Central memory CD8-positive, alpha-beta T cell (primary cell): ENCODE results near the gene RGS19.
"Not testable (repeated sequence)": the region's sequence is repeated elsewhere in the genome, so short reads cannot be mapped to it uniquely, and the experiment has no call there.

Source experiments
- ATAC-seq: fragments of 150-1000 bp; cut with Tn5 transposase; replicated peaks from 2 replicates; pipeline ENCODE4 v1.10.0; 2022; ENCODE audit warnings: mild to moderate bottlenecking, moderate FRiP score, moderate number of reproducible peaks; ENCODE audit not compliant: poor library complexity, severe bottlenecking; ENCODE audit errors: extremely low read depth
- DNase-seq, 2 donors: peaks; one replicate each; pipeline ENCODE4 v3.0.0; 2021; ENCODE audit warnings: low spot score in 2 of 2
- H3K27ac Mint-ChIP-seq: one replicate; pipeline ENCODE4 v1.8.0; 2022; ENCODE audit warnings: low read depth, mild to moderate bottlenecking, moderate library complexity, mixed read lengths
- H3K27me3 Mint-ChIP-seq: one replicate; pipeline ENCODE4 v1.8.0; 2022; ENCODE audit warnings: mixed read lengths
- H3K36me3 Mint-ChIP-seq: one replicate; pipeline ENCODE4 v1.8.0; 2022; ENCODE audit warnings: mild to moderate bottlenecking, moderate library complexity, mixed read lengths; ENCODE audit not compliant: insufficient read depth
- H3K4me1 Mint-ChIP-seq: one replicate; pipeline ENCODE4 v1.8.0; 2022; ENCODE audit warnings: mixed read lengths
- H3K4me3 Mint-ChIP-seq: one replicate; pipeline ENCODE4 v1.8.0; 2022; ENCODE audit warnings: mild to moderate bottlenecking, moderate library complexity, mixed read lengths
- H3K9me3 Mint-ChIP-seq: one replicate; pipeline ENCODE4 v1.8.0; 2022; ENCODE audit warnings: mixed read lengths

RGS19 gene

DNA sequence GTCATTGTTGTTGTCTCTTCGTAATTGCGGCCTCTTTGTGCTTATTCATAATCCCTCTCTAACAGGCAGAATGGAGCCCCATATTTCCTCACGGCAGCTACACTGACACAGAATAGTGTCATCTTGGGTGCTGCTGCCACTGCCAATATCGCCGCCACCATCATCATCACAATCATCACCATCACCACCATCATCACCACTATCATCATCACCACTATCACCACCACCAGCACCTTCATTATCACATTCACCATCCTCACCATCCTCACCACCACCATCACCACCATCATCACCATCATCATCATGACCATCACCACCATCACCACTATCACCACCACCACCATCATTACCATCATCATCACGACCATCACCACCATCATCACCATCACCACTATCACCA is 17.2 kb upstream of the RGS19 start:
- H3K9me3 Mint-ChIP-seq, result no peaks in the 10 kb centered on the region
- H3K36me3 Mint-ChIP-seq, result no peaks in the 10 kb centered on the region
- DNase-seq, result no peak
- no peak overlapping the region for H3K4me3 Mint-ChIP-seq
- ATAC-seq, result no peak
- peaks cover 7% of the 10 kb centered on the region for H3K27me3 Mint-ChIP-seq
- no peaks in the 10 kb centered on the region for H3K4me1 Mint-ChIP-seq
- no peak overlapping the region for H3K27ac Mint-ChIP-seq

DNA sequence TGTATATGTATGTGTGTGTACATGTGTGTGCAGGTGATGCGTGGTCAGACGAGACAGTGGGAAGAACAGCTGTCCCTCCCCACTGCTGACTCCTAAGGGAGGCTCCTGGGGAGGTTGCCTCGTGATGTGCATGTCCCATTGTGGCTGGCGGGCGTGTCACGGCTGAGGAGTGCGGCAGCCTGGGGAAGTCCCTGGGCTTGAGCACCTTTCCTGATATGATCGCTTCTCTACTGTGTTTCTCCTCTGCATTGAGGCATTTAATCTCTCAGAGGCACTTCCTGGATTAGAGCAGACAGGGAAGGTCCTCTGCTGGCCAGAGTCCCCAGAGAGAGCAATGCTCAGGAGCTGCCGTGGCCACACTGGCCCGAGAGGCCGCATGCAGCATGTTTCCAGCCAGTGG is 16.6 kb upstream of the RGS19 start:
- Mint-ChIP-seq H3K36me3 (no peaks in the 10 kb centered on the region), H3K4me3 (no peak overlapping the region), H3K27me3 (peaks cover under 1% of the 10 kb centered on the region), H3K4me1 (no peaks in the 10 kb centered on the region), H3K9me3 (no peaks in the 10 kb centered on the region), H3K27ac (no peak overlapping the region)
- DNase-seq, result no peak
- ATAC-seq, result no peak

DNA sequence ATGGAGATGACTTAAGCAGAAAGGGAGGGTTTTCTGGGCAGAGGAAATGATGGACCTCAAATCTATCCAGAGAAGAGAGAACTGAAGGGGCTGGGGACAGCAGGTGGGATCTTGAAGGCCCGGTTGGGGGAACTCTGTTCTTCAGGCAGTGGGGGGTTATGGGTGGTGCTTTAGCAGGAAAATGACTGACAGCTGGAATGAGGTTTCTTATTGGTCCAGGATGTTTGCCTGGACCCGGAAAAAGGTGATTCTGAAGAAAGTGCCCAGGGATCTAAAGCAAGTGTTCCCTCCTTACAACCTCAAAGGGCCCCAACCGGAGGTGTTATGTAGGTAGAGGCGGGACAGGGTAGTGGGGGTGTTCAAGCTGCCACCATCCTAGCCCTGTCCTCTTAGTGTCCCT is 16.1 kb upstream of the RGS19 start:
- DNase-seq (no peak), ATAC-seq (no peak)
- no peaks in the 10 kb centered on the region for H3K9me3 Mint-ChIP-seq
- H3K4me3 Mint-ChIP-seq, result no peak overlapping the region
- H3K27ac Mint-ChIP-seq, result no peak overlapping the region
- H3K36me3 Mint-ChIP-seq, result no peaks in the 10 kb centered on the region
- no peaks in the 10 kb centered on the region for H3K4me1 Mint-ChIP-seq
- no peaks in the 10 kb centered on the region for H3K27me3 Mint-ChIP-seq

DNA sequence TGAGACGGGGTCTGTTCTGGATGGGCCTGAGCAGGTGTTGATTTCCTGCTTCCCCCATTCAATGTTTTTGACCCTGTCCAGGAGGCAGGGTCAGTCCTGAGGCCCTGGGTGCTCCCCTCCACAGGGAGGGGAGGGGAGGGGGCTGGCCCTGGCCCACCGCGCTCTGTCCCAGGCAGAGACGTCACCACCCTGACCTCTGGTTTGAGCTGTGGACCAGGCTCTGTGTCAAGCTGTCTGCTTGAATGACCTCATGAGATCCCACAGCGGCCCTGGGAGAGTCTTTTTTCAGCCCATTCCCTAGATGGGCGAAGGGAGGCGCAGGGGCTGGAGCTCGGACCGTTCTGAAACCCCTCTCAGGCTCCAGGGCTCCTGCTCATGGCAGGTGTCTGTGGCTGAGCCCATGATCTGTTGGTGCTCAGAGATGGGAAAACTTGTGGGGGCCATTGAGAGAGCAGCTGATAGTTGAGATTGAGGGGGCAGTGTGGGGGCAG is 13.7 kb upstream of the RGS19 start:
- Mint-ChIP-seq H3K36me3 (no peaks in the 10 kb centered on the region), H3K27me3 (no peaks in the 10 kb centered on the region), H3K4me3 (no peak overlapping the region), H3K9me3 (no peaks in the 10 kb centered on the region), H3K4me1 (no peaks in the 10 kb centered on the region), H3K27ac (no peak overlapping the region)
- no peak for DNase-seq
- no peak for ATAC-seq

DNA sequence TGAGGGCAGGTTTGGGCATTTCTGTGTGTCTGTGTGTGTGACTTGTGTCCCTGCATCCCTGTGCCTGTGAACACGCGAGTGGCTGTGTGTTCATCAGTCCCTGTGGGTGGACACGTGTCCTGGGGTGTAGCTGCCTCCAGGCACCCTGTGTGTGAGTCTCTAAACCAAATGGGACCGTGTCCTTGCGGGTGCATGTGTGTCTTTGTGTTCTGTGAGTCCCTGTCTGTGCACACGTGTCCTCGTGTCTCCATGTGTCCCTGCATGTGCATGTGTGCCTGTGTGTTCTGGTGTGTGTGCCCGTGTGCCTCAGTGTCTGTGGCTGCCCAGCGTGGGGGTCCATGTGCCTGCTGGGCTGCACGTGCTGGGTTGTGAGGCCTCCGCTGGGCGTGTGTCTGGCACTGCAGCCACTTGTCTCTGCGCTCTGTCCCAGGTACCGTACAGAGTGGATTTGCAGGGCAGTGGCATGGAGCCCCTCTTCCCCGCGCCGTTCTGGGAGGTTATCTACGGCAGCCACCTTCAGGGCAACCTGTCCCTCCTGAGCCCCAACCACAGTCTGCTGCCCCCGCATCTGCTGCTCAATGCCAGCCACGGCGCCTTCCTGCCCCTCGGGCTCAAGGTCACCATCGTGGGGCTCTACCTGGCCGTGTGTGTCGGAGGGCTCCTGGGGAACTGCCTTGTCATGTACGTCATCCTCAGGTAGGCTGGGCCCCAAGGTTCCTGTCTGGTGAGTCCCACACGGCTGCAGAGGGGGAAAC is 13.1 kb upstream of the RGS19 start:
- no peaks in the 10 kb centered on the region for H3K27me3 Mint-ChIP-seq
- no peaks in the 10 kb centered on the region for H3K36me3 Mint-ChIP-seq
- no peak overlapping the region for H3K4me3 Mint-ChIP-seq
- no peak overlapping the region for H3K27ac Mint-ChIP-seq
- DNase-seq (no peak), ATAC-seq (no peak)
- no peaks in the 10 kb centered on the region for H3K4me1 Mint-ChIP-seq
- no peaks in the 10 kb centered on the region for H3K9me3 Mint-ChIP-seq

DNA sequence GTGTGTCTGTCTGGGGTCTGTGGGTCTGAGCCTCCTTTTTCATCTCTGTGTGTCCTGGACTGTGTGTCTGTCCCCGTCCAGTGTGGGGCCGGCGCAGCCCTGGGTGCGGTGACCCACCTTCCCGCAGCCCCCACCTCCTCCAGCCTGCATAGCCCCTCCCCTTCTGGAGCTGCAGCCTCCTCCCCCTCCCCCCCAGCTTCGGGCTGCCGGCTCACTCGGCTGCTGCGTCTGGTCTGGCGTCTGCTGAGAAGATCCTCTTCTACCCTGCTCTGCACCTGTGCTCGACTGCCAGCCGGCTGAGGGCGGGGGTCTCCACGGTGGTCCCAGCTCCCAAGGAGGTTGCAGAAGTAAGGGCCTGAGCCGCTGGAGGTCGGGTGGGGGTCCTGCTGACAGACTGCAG is 12.5 kb upstream of the RGS19 start:
- no peak overlapping the region for H3K27ac Mint-ChIP-seq
- no peaks in the 10 kb centered on the region for H3K27me3 Mint-ChIP-seq
- DNase-seq (no peak), ATAC-seq (no peak)
- H3K36me3 Mint-ChIP-seq, result no peaks in the 10 kb centered on the region
- H3K4me3 Mint-ChIP-seq, result no peak overlapping the region
- no peaks in the 10 kb centered on the region for H3K4me1 Mint-ChIP-seq
- no peaks in the 10 kb centered on the region for H3K9me3 Mint-ChIP-seq

DNA sequence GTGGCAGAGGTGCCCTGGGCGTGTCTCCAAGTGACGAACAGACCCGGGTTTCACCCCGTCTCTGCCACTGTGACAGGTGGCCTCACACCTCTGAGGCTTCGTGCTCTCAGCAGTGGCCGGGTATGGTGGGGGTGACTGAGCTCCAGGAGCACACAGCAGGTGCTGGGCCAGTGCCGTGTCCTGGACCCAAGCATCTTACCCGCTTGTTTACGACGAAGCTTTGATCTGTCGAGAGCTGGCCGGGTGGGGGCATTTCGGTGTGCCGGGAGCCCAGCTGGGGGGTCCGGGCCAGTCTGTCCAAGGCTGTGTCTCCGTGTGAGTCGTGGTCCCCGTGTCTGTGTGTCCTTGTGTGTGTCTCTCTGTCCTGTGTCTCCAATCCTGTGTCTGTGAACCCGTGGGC is 12.0 kb upstream of the RGS19 start:
- Mint-ChIP-seq H3K9me3 (no peaks in the 10 kb centered on the region), H3K27me3 (no peaks in the 10 kb centered on the region), H3K27ac (no peak overlapping the region), H3K4me1 (no peaks in the 10 kb centered on the region), H3K4me3 (no peak overlapping the region), H3K36me3 (no peaks in the 10 kb centered on the region)
- no peak for ATAC-seq
- no peak for DNase-seq

DNA sequence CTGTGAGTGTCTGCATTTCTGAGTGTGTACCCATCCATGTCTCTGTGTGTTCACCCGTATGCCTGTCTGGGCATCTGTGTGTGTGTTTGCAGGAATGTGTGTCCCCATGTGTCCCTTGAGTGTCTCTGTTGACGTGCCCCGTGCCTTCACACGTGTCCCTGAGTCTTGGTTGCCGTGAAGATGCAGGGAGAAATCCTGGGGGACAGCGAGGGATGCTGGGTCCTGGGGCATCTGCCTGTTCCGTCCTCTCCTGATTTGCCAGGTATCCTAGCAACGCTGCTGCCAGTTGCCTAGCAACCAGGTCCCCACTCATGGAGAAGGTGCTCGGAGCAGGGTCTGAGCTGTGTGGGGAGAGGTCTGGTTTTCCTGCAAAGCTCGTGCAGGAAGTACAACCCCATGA is 10.8 kb upstream of the RGS19 start:
- DNase-seq, result no peak
- H3K4me3 Mint-ChIP-seq, result no peak overlapping the region
- H3K36me3 Mint-ChIP-seq, result no peaks in the 10 kb centered on the region
- H3K27me3 Mint-ChIP-seq, result no peaks in the 10 kb centered on the region
- no peak overlapping the region for H3K27ac Mint-ChIP-seq
- no peak for ATAC-seq
- H3K4me1 Mint-ChIP-seq, result no peaks in the 10 kb centered on the region
- H3K9me3 Mint-ChIP-seq, result no peaks in the 10 kb centered on the region

DNA sequence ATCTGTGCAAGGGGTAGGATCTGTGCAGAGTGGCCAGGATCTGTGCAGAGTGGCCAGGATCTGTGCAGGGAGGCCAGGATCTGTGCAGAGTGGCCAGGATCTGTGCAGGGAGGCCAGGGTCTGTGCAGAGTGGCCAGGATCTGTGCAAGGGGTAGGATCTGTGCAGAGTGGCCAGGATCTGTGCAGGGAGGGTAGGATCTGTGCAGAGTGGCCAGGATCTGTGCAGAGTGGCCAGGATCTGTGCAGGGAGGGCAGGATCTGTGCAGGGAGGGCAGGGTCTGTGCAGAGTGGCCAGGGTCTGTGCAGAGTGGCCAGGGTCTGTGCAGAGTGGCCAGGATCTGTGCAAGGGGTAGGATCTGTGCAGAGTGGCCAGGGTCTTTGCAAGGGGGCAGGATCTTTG is 9.3 kb upstream of the RGS19 start:
- H3K4me1 Mint-ChIP-seq, H3K36me3 Mint-ChIP-seq, DNase-seq, H3K27me3 Mint-ChIP-seq, H3K4me3 Mint-ChIP-seq, ATAC-seq, H3K9me3 Mint-ChIP-seq, H3K27ac Mint-ChIP-seq: not testable (repeated sequence)

DNA sequence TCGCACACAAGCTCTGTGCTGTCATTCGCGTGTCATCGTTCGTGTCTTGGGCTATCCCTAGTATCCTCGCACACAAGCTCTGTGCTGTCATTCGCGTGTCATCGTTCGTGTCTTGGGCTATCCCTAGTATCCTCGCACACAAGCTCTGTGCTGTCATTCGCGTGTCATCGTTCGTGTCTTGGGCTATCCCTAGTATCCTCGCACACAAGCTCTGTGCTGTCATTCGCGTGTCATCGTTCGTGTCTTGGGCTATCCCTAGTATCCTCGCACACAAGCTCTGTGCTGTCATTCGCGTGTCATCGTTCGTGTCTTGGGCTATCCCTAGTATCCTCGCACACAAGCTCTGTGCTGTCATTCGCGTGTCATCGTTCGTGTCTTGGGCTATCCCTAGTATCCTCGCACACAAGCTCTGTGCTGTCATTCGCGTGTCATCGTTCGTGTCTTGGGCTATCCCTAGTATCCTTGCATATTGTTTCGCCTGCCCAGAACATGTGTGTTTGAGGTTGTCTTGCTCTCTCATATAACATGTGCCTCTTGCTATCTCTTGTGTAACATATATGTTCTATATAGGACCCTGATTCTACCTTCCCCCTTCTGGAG is 8.0 kb upstream of the RGS19 start:
- ATAC-seq, DNase-seq, H3K27me3 Mint-ChIP-seq, H3K36me3 Mint-ChIP-seq, H3K4me3 Mint-ChIP-seq, H3K27ac Mint-ChIP-seq, H3K9me3 Mint-ChIP-seq: not testable (repeated sequence)
- H3K4me1 Mint-ChIP-seq, result peaks cover 18% of the 10 kb centered on the region

DNA sequence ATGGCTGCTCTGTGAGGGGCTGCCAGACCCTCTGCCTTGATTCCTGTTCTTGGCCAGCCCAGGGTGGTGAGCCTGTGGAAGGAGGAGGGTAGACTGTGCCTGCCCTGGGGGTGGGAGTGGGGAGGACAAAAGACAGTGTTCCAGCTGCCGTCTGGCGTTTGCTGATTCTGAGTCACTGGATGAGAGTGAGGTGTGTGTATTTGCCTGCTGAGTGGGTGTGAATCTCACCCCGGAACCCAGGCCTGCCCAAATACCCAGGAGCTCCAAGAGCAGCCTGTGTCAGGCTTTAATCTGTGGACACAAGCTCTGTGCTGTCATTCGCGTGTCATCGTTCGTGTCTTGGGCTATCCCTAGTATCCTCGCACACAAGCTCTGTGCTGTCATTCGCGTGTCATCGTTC is 7.5 kb upstream of the RGS19 start:
- H3K27me3 Mint-ChIP-seq, result no peaks in the 10 kb centered on the region
- DNase-seq (no peak), ATAC-seq (no peak)
- H3K36me3 Mint-ChIP-seq, result peaks cover 6% of the 10 kb centered on the region
- no peaks in the 10 kb centered on the region for H3K9me3 Mint-ChIP-seq
- no peak overlapping the region for H3K27ac Mint-ChIP-seq
- H3K4me1 Mint-ChIP-seq, result peaks cover 24% of the 10 kb centered on the region
- H3K4me3 Mint-ChIP-seq, result no peak overlapping the region

DNA sequence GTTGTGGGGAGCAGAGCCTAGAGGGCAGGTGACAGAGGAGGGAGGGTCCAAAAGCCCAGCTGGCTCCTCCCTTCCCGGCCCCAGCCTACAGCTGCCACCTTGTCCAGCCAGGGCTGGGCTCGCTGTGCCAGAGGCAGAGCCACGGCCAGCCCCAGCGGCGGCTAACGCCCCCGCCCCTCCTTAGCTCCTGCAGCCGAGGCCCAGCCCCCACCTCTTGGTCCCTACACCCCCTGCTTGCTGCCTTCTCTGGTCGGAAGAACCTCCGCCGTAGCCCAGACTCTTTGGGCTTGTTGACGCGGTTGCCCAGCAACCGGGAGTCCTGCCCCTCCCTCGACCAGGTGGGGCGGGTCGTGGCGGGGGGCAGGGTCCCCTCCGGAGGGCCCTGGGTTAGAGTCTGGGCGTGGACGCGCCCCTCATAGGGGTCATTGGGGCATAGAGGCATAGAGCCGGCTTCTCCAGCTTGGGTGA is 5.4 kb upstream of the RGS19 start:
- DNase-seq (no peak), ATAC-seq (no peak)
- peaks cover 8% of the 10 kb centered on the region for H3K36me3 Mint-ChIP-seq
- H3K9me3 Mint-ChIP-seq, result no peaks in the 10 kb centered on the region
- H3K27ac Mint-ChIP-seq, result no peak overlapping the region
- peak overlapping the region; percentile 86 for H3K4me3 Mint-ChIP-seq
- H3K4me1 Mint-ChIP-seq, result peaks cover 36% of the 10 kb centered on the region
- H3K27me3 Mint-ChIP-seq, result no peaks in the 10 kb centered on the region
